ENCODE results near the gene AXIN2.

DNA sequence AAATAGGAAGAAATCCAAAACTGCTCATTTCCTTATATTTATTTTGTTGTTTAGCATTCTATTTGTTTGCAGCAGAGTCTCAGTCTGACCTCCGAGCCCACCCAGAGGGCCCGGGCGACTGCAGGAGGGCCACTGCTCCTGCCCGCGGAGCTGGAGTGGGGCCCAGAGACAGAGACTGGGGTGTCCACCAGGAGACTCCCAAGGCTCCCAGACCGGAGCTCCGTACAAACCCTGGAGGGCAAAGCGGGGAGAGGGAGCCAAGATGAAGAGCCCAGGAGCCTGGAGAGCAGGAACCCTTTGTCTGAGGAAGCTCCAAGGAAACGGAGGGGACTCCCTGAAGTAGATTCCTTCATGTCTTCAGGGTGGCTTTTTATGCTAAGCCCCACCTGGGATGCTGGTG lies 57.9 kb downstream of the AXIN2 start:
- no peak for TF ChIP-seq POLR2AphosphoS5 (IDR thresholded peaks at IDR 0.05)
- TF ChIP-seq, protein P1, sequence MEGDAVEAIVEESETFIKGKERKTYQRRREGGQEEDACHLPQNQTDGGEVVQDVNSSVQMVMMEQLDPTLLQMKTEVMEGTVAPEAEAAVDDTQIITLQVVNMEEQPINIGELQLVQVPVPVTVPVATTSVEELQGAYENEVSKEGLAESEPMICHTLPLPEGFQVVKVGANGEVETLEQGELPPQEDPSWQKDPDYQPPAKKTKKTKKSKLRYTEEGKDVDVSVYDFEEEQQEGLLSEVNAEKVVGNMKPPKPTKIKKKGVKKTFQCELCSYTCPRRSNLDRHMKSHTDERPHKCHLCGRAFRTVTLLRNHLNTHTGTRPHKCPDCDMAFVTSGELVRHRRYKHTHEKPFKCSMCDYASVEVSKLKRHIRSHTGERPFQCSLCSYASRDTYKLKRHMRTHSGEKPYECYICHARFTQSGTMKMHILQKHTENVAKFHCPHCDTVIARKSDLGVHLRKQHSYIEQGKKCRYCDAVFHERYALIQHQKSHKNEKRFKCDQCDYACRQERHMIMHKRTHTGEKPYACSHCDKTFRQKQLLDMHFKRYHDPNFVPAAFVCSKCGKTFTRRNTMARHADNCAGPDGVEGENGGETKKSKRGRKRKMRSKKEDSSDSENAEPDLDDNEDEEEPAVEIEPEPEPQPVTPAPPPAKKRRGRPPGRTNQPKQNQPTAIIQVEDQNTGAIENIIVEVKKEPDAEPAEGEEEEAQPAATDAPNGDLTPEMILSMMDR (IDR thresholded peaks at IDR 0.05): no peak
